Chondrocyte (in vitro differentiated cells): Measurements from ENCODE around the gene CYP24A1. TPM values are rescaled to one million over a fixed set of nuclear protein-coding genes. Genes with fewer than 3 reads are reported as not detected.

Experiments
- DNase-seq: peaks from one replicate; pipeline ENCODE4 v3.0.0; 2021; ENCODE audit warnings: mixed read lengths, low spot score
- H3K27ac Mint-ChIP-seq: one replicate; pipeline ENCODE4 v1.8.0; 2021; ENCODE audit warnings: mild to moderate bottlenecking, moderate library complexity, mixed read lengths; ENCODE audit not compliant: unreplicated experiment
- H3K27me3 Mint-ChIP-seq: 2 replicates; pipeline ENCODE4 v1.8.0; 2021; ENCODE audit warnings: low read depth, mixed read lengths
- H3K36me3 Mint-ChIP-seq: 2 replicates; pipeline ENCODE4 v1.8.0; 2021; ENCODE audit warnings: low read depth, mixed read lengths
- H3K4me1 Mint-ChIP-seq: 2 replicates; pipeline ENCODE4 v1.8.0; 2021; ENCODE audit warnings: low read depth, mild to moderate bottlenecking, mixed read lengths
- H3K4me3 Mint-ChIP-seq: one replicate; pipeline ENCODE4 v1.8.0; 2021; ENCODE audit warnings: mild to moderate bottlenecking, moderate library complexity, mixed read lengths; ENCODE audit not compliant: unreplicated experiment
- H3K9me3 Mint-ChIP-seq: 2 replicates; pipeline ENCODE4 v1.8.0; 2021; ENCODE audit warnings: low read depth, mixed read lengths
- CTCF ChIP-seq: fragments of 200-600 bp; sonication (generic); IDR thresholded peaks from 2 replicates; pipeline ENCODE4 v1.5.0; 2021; ENCODE audit warnings: antibody characterized with exemption, mild to moderate bottlenecking, moderate library complexity
- total RNA-seq: library from RNA; stranded (reverse); gene quantifications from 3 replicates; pipeline ENCODE4 v1.2.1, GENCODE V29; 2021

CYP24A1 gene
- total RNA-seq, 1 donor from 2014 or later: not detected

GRCh38 chr20:54165014-54165413 is 8.8 kb downstream of the CYP24A1 start:
- H3K27me3 Mint-ChIP-seq: peaks cover 30% of the 10 kb centered on the region
- H3K4me1 Mint-ChIP-seq: no peaks in the 10 kb centered on the region
- no peak for DNase-seq
- no peak overlapping the region for H3K27ac Mint-ChIP-seq
- H3K4me3 Mint-ChIP-seq: no peak overlapping the region
- no peaks in the 10 kb centered on the region for H3K36me3 Mint-ChIP-seq
- no peak for TF ChIP-seq CTCF
- H3K9me3 Mint-ChIP-seq: no peaks in the 10 kb centered on the region

- TF ChIP-seq CTCF: no peak
- Mint-ChIP-seq H3K4me3 (no peak overlapping the region), H3K36me3 (no peaks in the 10 kb centered on the region), H3K9me3 (no peaks in the 10 kb centered on the region), H3K4me1 (no peaks in the 10 kb centered on the region), H3K27me3 (peaks cover 19% of the 10 kb centered on the region), H3K27ac (no peak overlapping the region)
- DNase-seq: no peak
Measured at GRCh38 chr20:54163402-54163801, 10.4 kb downstream of the CYP24A1 start.

- H3K9me3 Mint-ChIP-seq: no peaks in the 10 kb centered on the region
- no peaks in the 10 kb centered on the region for H3K4me1 Mint-ChIP-seq
- H3K27ac Mint-ChIP-seq: no peak overlapping the region
- no peak for TF ChIP-seq CTCF
- H3K27me3 Mint-ChIP-seq: peaks cover 11% of the 10 kb centered on the region
- DNase-seq: no peak
- no peaks in the 10 kb centered on the region for H3K36me3 Mint-ChIP-seq
- H3K4me3 Mint-ChIP-seq: no peak overlapping the region
Measured at GRCh38 chr20:54162378-54163009, 11.3 kb downstream of the CYP24A1 start.

- Mint-ChIP-seq H3K4me3 (no peak overlapping the region), H3K27ac (no peak overlapping the region), H3K4me1 (no peaks in the 10 kb centered on the region), H3K27me3 (peaks cover 12% of the 10 kb centered on the region), H3K36me3 (no peaks in the 10 kb centered on the region), H3K9me3 (no peaks in the 10 kb centered on the region)
- no peak for TF ChIP-seq CTCF
- DNase-seq: no peak
Measured at GRCh38 chr20:54161821-54162149, 12.0 kb downstream of the CYP24A1 start.

- no peaks in the 10 kb centered on the region for H3K36me3 Mint-ChIP-seq
- no peaks in the 10 kb centered on the region for H3K4me1 Mint-ChIP-seq
- H3K9me3 Mint-ChIP-seq: no peaks in the 10 kb centered on the region
- no peak overlapping the region for H3K4me3 Mint-ChIP-seq
- no peak for DNase-seq
- H3K27me3 Mint-ChIP-seq: peaks cover 15% of the 10 kb centered on the region
- no peak for TF ChIP-seq CTCF
- no peak overlapping the region for H3K27ac Mint-ChIP-seq
Measured at GRCh38 chr20:54161008-54161820, 12.6 kb downstream of the CYP24A1 start.
